SK-N-SH treated with all-trans-retinoic acid at 6 μM for 48 hours (cell line): ENCODE data around the gene H19.

Experiments used
- ARNTL ChIP-seq: fragments of 450-650 bp; formaldehyde crosslinking; IDR thresholded peaks from 2 replicates; pipeline ENCODE4 v1.5.0; 2020; ENCODE audit warnings: low read depth, mild to moderate bottlenecking, moderate library complexity, borderline replicate concordance
- BACH2 ChIP-seq: fragments of 250-450 bp; sonication (Bioruptor Pico); IDR thresholded peaks from 2 replicates; pipeline ENCODE4 v1.9.0; 2021; ENCODE audit warnings: mild to moderate bottlenecking, borderline replicate concordance
- CSDC2 ChIP-seq: fragments of 250-450 bp; sonication (Bioruptor Pico); IDR thresholded peaks from 2 replicates; pipeline ENCODE4 v1.5.0; 2020; ENCODE audit warnings: mild to moderate bottlenecking, moderate library complexity
- GLIS3 ChIP-seq: fragments of 250-450 bp; sonication (Bioruptor Pico); IDR thresholded peaks from 2 replicates; pipeline ENCODE4 v1.5.0; 2020; ENCODE audit warnings: mild to moderate bottlenecking, moderate library complexity
- ISL1 ChIP-seq: fragments of 250-450 bp; sonication (Bioruptor Pico); IDR thresholded peaks from 2 replicates; pipeline ENCODE4 v2.1.2; 2022; ENCODE audit warnings: mild to moderate bottlenecking, moderate library complexity
- RARB ChIP-seq: fragments of 250-450 bp; sonication (Bioruptor Pico); IDR thresholded peaks from 2 replicates; pipeline ENCODE4 v1.8.0; 2021; ENCODE audit warnings: mild to moderate bottlenecking, moderate library complexity
- SNAI2 ChIP-seq: fragments of 250-450 bp; sonication (Bioruptor Pico); IDR thresholded peaks from 2 replicates; pipeline ENCODE4 v1.5.0; 2020; ENCODE audit warnings: mild to moderate bottlenecking, moderate library complexity
- TCF4 ChIP-seq: fragments of 250-450 bp; sonication (Bioruptor Pico); IDR thresholded peaks from 2 replicates; pipeline ENCODE4 v1.8.0; 2021; ENCODE audit warnings: mild to moderate bottlenecking, moderate library complexity, borderline replicate concordance
- TOX ChIP-seq: fragments of 250-450 bp; sonication (Bioruptor Pico); IDR thresholded peaks from 2 replicates; pipeline ENCODE4 v1.8.0; 2021; ENCODE audit warnings: mild to moderate bottlenecking, moderate library complexity, borderline replicate concordance
- ZFP3 ChIP-seq: fragments of 250-450 bp; sonication (Bioruptor Pico); IDR thresholded peaks from 2 replicates; pipeline ENCODE4 v1.5.0; 2020; ENCODE audit warnings: mild to moderate bottlenecking, moderate library complexity
- ZFP30 ChIP-seq: fragments of 450-650 bp; formaldehyde crosslinking; IDR thresholded peaks from 2 replicates; pipeline ENCODE4 v1.5.0; 2022; ENCODE audit warnings: mild to moderate bottlenecking, moderate library complexity
- TF ChIP-seq, protein P1 (sequence below): fragments of 250-450 bp; sonication (Bioruptor Pico); IDR thresholded peaks from 2 replicates; pipeline ENCODE4 v1.8.0; 2020; ENCODE audit warnings: mild to moderate bottlenecking, moderate library complexity, borderline replicate concordance
- TF ChIP-seq, protein P2 (sequence below): fragments of 250-450 bp; sonication (Bioruptor Pico); IDR thresholded peaks from 2 replicates; pipeline ENCODE4 v1.5.1; 2020; ENCODE audit warnings: low read depth, mild to moderate bottlenecking, moderate library complexity

DNA sequence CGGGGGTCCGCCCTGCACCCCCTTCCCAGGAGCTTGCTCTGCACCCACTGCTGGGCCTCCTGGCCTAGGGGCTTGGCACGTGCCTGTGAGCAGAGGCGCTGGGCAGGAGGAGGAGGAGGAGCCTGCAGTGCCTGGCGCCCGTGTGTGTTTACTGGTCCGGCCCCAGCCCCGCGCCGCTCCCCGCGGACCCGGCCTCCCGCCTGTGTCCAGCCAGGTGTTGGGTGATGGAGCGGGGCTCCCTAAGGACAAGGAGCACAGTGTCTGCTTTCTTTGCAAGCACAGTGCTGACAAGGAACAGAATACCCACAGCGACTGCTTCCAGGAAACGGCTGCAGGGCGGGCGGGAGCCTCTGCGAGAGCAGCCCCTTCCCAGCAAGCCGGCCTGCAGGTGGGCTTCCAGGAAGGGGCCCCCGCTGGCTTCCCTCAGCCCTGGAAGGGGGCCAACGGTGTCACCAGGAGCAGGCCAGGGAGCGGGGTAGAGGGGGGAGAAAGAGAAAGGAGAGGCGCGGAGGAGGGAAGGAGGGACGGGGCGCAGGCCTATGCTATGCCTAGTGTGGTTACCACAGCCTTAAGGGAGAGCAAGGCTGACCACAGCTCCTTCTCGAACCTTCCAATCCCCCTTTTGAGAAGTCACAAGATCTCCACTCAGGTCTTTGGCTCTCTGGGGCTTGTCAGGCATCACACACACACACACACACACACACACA, 6.6 kb downstream of the H19 start:
- TF ChIP-seq ZFP30 (CRISPR knock-in tag) (no peak), RARB (CRISPR knock-in tag) (no peak), ARNTL (CRISPR knock-in tag) (no peak), ZFP3 (CRISPR knock-in tag) (no peak), GLIS3 (CRISPR knock-in tag) (no peak), ISL1 (CRISPR knock-in tag) (no peak), TOX (CRISPR knock-in tag) (no peak), SNAI2 (CRISPR knock-in tag) (no peak), CSDC2 (no peak), BACH2 (CRISPR knock-in tag) (no peak), TCF4 (CRISPR knock-in tag) (no peak)
- TF ChIP-seq, protein P1, sequence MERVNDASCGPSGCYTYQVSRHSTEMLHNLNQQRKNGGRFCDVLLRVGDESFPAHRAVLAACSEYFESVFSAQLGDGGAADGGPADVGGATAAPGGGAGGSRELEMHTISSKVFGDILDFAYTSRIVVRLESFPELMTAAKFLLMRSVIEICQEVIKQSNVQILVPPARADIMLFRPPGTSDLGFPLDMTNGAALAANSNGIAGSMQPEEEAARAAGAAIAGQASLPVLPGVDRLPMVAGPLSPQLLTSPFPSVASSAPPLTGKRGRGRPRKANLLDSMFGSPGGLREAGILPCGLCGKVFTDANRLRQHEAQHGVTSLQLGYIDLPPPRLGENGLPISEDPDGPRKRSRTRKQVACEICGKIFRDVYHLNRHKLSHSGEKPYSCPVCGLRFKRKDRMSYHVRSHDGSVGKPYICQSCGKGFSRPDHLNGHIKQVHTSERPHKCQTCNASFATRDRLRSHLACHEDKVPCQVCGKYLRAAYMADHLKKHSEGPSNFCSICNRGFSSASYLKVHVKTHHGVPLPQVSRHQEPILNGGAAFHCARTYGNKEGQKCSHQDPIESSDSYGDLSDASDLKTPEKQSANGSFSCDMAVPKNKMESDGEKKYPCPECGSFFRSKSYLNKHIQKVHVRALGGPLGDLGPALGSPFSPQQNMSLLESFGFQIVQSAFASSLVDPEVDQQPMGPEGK (CRISPR knock-in tag), result no peak
- TF ChIP-seq, protein P2, sequence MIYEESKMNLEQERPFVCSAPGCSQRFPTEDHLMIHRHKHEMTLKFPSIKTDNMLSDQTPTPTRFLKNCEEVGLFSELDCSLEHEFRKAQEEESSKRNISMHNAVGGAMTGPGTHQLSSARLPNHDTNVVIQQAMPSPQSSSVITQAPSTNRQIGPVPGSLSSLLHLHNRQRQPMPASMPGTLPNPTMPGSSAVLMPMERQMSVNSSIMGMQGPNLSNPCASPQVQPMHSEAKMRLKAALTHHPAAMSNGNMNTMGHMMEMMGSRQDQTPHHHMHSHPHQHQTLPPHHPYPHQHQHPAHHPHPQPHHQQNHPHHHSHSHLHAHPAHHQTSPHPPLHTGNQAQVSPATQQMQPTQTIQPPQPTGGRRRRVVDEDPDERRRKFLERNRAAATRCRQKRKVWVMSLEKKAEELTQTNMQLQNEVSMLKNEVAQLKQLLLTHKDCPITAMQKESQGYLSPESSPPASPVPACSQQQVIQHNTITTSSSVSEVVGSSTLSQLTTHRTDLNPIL (CRISPR knock-in tag), result no peak
